Type B pancreatic cell (in vitro differentiated cells): ENCODE data around the gene KRTAP5-8. TPM values are rescaled to one million over a fixed set of nuclear protein-coding genes. Genes with fewer than 3 reads are reported as not detected.

Source experiments
- DNase-seq: peaks from one replicate; pipeline ENCODE4 v3.0.0; 2021; ENCODE audit warnings: mixed read lengths; ENCODE audit not compliant: unreplicated experiment; ENCODE audit errors: extremely low spot score
- H3K27ac Mint-ChIP-seq: 2 replicates; pipeline ENCODE4 v1.8.0; 2021; ENCODE audit warnings: mild to moderate bottlenecking, mixed read lengths
- H3K27me3 Mint-ChIP-seq: 2 replicates; pipeline ENCODE4 v1.8.0; 2021; ENCODE audit warnings: mixed read lengths
- H3K36me3 Mint-ChIP-seq: 2 replicates; pipeline ENCODE4 v1.8.0; 2021; ENCODE audit warnings: mixed read lengths
- H3K4me1 Mint-ChIP-seq: one replicate; pipeline ENCODE4 v1.8.0; 2021; ENCODE audit warnings: mixed read lengths; ENCODE audit not compliant: unreplicated experiment
- H3K4me3 Mint-ChIP-seq: 2 replicates; pipeline ENCODE4 v1.8.0; 2021; ENCODE audit warnings: mild to moderate bottlenecking, mixed read lengths
- H3K9me3 Mint-ChIP-seq: 2 replicates; pipeline ENCODE4 v1.8.0; 2021; ENCODE audit warnings: mixed read lengths
- total RNA-seq: library from RNA; stranded (reverse); gene quantifications from 2 replicates; pipeline ENCODE4 v1.2.1, GENCODE V29; 2021; ENCODE audit warnings: low replicate concordance
- TF ChIP-seq, protein P1 (sequence below): fragments of 200-600 bp; sonication (generic); conservative IDR thresholded peaks from 2 replicates; pipeline ENCODE4 v1.5.0; 2021; ENCODE audit warnings: antibody characterized with exemption, mild to moderate bottlenecking

KRTAP5-8 gene
- total RNA-seq, 1 donor from 2014 or later: not detected

DNA sequence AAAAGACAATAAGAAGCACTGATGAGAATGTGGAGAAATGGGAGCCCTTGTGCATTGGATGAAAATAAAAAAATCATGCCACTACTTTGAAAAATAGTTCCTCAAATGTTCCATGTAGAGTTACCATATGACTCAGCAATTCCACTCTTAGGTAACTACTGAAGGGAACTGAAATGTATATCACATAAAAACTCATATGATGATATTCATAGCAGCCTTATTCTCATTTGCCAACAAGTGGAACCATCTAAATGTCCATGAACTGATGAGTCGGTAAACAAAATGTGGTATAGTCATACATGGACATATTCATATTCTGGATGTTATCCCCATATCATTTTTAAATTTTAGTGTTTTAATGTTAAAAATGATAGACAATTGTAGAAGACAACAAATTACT is 13.9 kb downstream of the KRTAP5-8 start:
- Mint-ChIP-seq H3K27me3 (peaks cover 16% of the 10 kb centered on the region), H3K9me3 (no peaks in the 10 kb centered on the region), H3K36me3 (no peaks in the 10 kb centered on the region), H3K4me1 (no peaks in the 10 kb centered on the region), H3K27ac (no peak overlapping the region), H3K4me3 (no peak overlapping the region)
- TF ChIP-seq, protein P1, sequence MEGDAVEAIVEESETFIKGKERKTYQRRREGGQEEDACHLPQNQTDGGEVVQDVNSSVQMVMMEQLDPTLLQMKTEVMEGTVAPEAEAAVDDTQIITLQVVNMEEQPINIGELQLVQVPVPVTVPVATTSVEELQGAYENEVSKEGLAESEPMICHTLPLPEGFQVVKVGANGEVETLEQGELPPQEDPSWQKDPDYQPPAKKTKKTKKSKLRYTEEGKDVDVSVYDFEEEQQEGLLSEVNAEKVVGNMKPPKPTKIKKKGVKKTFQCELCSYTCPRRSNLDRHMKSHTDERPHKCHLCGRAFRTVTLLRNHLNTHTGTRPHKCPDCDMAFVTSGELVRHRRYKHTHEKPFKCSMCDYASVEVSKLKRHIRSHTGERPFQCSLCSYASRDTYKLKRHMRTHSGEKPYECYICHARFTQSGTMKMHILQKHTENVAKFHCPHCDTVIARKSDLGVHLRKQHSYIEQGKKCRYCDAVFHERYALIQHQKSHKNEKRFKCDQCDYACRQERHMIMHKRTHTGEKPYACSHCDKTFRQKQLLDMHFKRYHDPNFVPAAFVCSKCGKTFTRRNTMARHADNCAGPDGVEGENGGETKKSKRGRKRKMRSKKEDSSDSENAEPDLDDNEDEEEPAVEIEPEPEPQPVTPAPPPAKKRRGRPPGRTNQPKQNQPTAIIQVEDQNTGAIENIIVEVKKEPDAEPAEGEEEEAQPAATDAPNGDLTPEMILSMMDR: no peak
- no peak for DNase-seq

DNA sequence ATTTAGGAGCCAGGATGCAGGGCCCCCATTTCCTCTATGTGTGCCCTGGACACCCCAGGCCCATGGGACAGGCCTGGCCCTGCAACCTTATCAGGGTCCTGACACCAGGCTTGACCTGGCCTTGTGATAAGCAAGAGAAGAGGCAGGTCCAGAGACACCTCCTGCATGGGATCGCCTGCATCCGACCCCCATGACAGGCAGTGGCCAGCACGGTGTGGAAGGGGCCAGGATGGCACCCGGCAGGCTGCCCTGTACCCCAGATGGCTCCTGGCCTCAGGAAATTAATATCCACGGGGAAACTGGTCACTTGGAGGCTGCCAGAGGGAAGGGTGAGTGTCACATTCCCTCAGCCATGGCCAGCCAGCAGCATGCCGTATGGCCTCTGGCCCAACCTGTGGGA is 17.2 kb downstream of the KRTAP5-8 start:
- H3K9me3 Mint-ChIP-seq: no peaks in the 10 kb centered on the region
- H3K27me3 Mint-ChIP-seq: no peaks in the 10 kb centered on the region
- H3K36me3 Mint-ChIP-seq: no peaks in the 10 kb centered on the region
- TF ChIP-seq, protein P1: no peak
- no peak for DNase-seq
- H3K4me3 Mint-ChIP-seq: no peak overlapping the region
- H3K4me1 Mint-ChIP-seq: no peaks in the 10 kb centered on the region
- H3K27ac Mint-ChIP-seq: no peak overlapping the region

DNA sequence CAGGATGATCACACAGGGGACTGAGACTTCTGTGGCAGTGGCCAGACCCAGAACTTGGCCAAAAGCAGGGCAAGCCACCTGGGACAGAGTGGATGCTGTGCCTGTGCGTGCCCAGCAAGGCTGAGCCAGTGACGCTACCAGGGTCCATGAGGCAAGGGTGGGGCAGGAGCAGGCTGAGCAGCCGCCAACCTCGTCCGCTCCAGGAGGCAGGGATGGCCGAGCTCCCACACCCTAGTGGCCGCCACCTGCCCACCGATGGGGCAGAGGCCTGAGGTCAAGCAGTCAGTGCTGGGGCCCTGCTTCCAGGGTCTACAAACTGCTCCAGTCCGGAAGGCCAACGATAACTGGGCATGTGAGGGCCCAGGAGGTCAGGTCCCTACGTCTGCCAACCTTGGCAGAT is 17.7 kb downstream of the KRTAP5-8 start:
- H3K4me3 Mint-ChIP-seq: no peak overlapping the region

DNA sequence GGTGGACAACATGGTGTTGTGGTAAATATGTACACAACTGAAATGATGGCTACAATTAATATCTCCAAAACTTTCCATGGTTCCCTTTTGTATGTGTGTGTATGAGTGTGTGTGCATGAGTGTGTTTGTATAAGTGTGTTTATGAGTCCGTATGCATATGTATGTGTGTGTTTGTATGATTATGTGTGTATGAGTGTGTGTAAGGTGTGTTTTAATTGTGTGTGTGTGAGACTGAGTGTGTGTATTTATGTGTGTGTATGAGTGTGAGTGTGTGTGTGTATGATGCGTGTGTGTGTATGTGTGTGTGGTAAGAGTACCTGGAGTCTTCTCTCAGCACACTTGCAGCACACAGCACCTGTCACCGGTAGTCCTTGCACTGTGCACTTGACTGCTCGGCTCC is 18.2 kb downstream of the KRTAP5-8 start:
- Mint-ChIP-seq H3K9me3 (no peaks in the 10 kb centered on the region), H3K27me3 (no peaks in the 10 kb centered on the region)

More for the DNA sequence above, 17.7 kb downstream of the KRTAP5-8 start:
- DNase-seq: no peak
- TF ChIP-seq, protein P1: no peak
- no peak overlapping the region for H3K27ac Mint-ChIP-seq
- no peaks in the 10 kb centered on the region for H3K4me1 Mint-ChIP-seq
- no peaks in the 10 kb centered on the region for H3K36me3 Mint-ChIP-seq
- H3K9me3 Mint-ChIP-seq: no peaks in the 10 kb centered on the region
- no peaks in the 10 kb centered on the region for H3K27me3 Mint-ChIP-seq

DNA sequence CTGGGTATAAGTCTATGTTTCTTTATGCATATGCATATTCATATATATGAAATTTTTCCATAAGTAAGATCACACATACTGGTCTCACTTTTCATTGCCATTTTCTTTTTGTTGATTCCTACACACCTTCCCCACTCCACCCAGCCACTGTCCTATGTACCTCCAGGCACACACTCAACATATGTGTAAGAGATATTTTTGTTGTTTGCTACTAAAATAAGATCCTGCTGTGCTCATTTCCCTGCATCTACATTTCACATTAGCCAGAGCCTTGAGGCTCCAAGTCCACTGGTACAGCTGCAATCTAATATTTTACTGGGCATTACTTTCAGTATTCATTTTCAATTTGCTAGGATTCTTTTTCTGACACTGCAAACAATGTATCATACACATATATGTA is 19.4 kb downstream of the KRTAP5-8 start:
- H3K9me3 Mint-ChIP-seq: no peaks in the 10 kb centered on the region
- TF ChIP-seq, protein P1: no peak
- no peaks in the 10 kb centered on the region for H3K36me3 Mint-ChIP-seq
- H3K4me3 Mint-ChIP-seq: no peak overlapping the region
- H3K27ac Mint-ChIP-seq: no peak overlapping the region
- peaks cover 6% of the 10 kb centered on the region for H3K27me3 Mint-ChIP-seq
- H3K4me1 Mint-ChIP-seq: no peaks in the 10 kb centered on the region
- DNase-seq: no peak

More for the DNA sequence above, 18.2 kb downstream of the KRTAP5-8 start:
- no peaks in the 10 kb centered on the region for H3K4me1 Mint-ChIP-seq
- H3K36me3 Mint-ChIP-seq: no peaks in the 10 kb centered on the region
- H3K27ac Mint-ChIP-seq: no peak overlapping the region
- TF ChIP-seq, protein P1: no peak
- H3K4me3 Mint-ChIP-seq: no peak overlapping the region
- no peak for DNase-seq

DNA sequence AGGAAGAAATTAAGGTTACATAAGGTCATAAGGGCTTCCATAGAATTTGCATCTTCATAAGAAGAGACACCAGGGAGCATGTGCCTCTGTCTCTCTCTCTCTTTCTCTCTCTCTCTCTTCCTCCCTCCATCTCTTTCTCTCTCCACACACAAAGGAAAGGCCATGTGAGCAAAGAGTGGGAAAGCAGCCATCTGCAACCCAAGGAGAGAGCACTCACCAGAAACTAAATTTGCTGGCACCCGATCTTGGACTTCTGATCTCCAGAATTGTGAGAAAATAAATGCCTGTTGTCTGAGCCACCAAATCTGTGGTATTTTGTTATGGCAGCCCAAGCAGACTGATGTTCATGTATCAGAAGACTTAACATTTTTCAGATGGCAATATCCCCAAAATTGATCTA is 21.2 kb downstream of the KRTAP5-8 start:
- no peak for DNase-seq
- TF ChIP-seq, protein P1: no peak
- Mint-ChIP-seq H3K27ac (no peak overlapping the region), H3K4me3 (no peak overlapping the region), H3K27me3 (peaks cover 13% of the 10 kb centered on the region), H3K9me3 (peaks cover 5% of the 10 kb centered on the region), H3K36me3 (no peaks in the 10 kb centered on the region), H3K4me1 (no peaks in the 10 kb centered on the region)
